ENCODE data around the gene SVOP.

The SVOP gene

DNA sequence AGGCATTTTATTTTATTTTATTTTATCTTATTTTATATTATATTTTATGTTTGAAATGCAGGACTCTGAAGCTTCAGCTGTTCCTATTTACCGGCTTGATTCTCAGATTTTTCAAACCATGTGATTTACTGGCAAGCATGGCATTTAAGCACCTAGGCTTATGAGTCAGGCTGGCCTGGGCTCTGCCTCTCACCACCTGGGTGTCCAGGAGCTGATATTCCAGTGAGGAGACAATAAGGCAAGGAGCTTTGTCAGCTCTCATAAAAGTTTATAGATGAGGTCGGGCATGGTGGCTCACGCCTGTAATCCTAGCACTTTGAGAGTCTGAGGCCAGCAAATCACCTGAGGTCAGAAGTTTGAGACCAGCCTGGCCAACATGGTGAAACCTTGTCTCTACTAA lies 138.9 kb downstream of the SVOP start:
- no peak for TF ChIP-seq TAF1 (IDR thresholded peaks at IDR 0.05; ENCODE audit: borderline replicate concordance, insufficient read depth, low read length)
- TF ChIP-seq SIN3A (IDR thresholded peaks at IDR 0.05; ENCODE audit: borderline replicate concordance, insufficient read depth, low read length) = no peak
- no peak for TF ChIP-seq POLR2AphosphoS5 (IDR thresholded peaks at IDR 0.05; ENCODE audit: low read depth, low read length)
- TF ChIP-seq FOXP2 (optimal IDR thresholded peaks at IDR 0.05; ENCODE audit: borderline replicate concordance, extremely low read depth, extremely low read length, insufficient read depth) = no peak
- no peak for TF ChIP-seq REST (IDR thresholded peaks at IDR 0.05; ENCODE audit: insufficient read depth in 1 of 2, low read depth in 2 of 2, low read length in 2 of 2)

- TF ChIP-seq SIN3A (IDR thresholded peaks at IDR 0.05; ENCODE audit: borderline replicate concordance, insufficient read depth, low read length) (no peak), TAF1 (IDR thresholded peaks at IDR 0.05; ENCODE audit: borderline replicate concordance, insufficient read depth, low read length) (no peak), POLR2AphosphoS5 (IDR thresholded peaks at IDR 0.05; ENCODE audit: low read depth, low read length) (no peak), REST (IDR thresholded peaks at IDR 0.05; ENCODE audit: insufficient read depth in 1 of 2, low read depth in 2 of 2, low read length in 2 of 2) (no peak), FOXP2 (optimal IDR thresholded peaks at IDR 0.05; ENCODE audit: borderline replicate concordance, extremely low read depth, extremely low read length, insufficient read depth) (no peak)
Measured at GRCh38 chr12:108879615-108880254, 141.1 kb downstream of the SVOP start, which contains the start of gene DAO. TSS of gene DAO (plus strand) at chr12:108880092. CDS start at chr12:108885007, 4,915 bp downstream.

GRCh38 chr12:108876550-108876949 lies 144.3 kb downstream of the SVOP start:
- TF ChIP-seq TAF1 (IDR thresholded peaks at IDR 0.05; ENCODE audit: borderline replicate concordance, insufficient read depth, low read length) = no peak
- TF ChIP-seq SIN3A (IDR thresholded peaks at IDR 0.05; ENCODE audit: borderline replicate concordance, insufficient read depth, low read length) = no peak
- no peak for TF ChIP-seq POLR2AphosphoS5 (IDR thresholded peaks at IDR 0.05; ENCODE audit: low read depth, low read length)
- TF ChIP-seq FOXP2 (optimal IDR thresholded peaks at IDR 0.05; ENCODE audit: borderline replicate concordance, extremely low read depth, extremely low read length, insufficient read depth) = no peak

DNA sequence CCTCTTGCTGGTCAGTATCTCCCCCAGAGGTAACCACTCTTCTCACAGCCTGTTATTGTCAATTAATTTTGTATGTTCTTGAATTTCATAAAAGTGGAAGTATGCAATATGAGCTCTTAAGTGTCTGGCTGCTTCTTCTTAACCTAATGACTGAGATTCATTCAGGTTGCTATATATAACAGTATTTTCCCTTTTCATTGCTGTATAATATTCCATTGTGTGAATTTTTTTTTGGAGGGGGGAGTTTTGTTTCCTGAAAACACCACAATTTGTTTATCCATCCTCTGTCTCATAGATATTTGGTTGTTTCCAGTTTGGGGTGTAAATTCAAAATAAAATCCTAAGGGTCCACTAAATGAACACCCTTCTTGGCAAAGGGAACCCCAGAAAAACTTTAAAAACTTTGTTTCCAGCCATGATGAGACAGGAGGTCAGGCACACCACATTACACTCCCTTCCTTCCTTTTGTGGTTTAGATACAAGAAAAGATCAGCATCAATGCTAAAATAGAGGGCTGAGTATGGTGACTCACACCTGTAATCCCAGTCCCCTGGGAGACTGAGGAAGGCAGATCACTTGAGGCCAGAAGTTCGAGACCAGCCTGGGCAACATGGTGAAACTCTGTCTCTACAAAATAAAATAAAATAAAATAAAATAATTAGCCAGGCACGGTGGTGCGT lies 145.0 kb downstream of the SVOP start:
- no peak for TF ChIP-seq REST (IDR thresholded peaks at IDR 0.05; ENCODE audit: insufficient read depth in 1 of 2, low read depth in 2 of 2, low read length in 2 of 2)
- TF ChIP-seq SIN3A (IDR thresholded peaks at IDR 0.05; ENCODE audit: borderline replicate concordance, insufficient read depth, low read length) = no peak
- no peak for TF ChIP-seq TAF1 (IDR thresholded peaks at IDR 0.05; ENCODE audit: borderline replicate concordance, insufficient read depth, low read length)
- TF ChIP-seq FOXP2 (optimal IDR thresholded peaks at IDR 0.05; ENCODE audit: borderline replicate concordance, extremely low read depth, extremely low read length, insufficient read depth) = no peak
- TF ChIP-seq POLR2AphosphoS5 (IDR thresholded peaks at IDR 0.05; ENCODE audit: low read depth, low read length) = no peak

DNA sequence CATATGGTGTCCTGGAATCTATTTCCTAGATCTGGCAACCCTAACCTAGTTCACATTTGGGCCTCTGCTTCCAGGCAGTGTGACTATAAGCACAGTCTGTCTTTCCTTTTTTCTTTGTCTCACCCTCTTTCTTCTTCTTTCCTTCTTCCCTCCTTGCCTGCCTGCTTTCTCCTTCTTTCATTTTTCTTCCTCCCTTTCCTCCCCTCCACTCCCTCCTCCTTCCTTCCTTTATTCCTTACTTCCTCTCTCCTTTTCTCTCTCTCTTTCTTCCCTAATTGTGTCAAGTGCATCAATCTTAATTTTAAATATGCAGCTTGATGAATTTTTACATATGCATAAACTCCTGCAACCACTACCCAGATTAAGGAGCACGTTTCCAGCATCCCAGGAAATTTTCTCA lies 145.6 kb downstream of the SVOP start:
- TF ChIP-seq TAF1 (IDR thresholded peaks at IDR 0.05; ENCODE audit: borderline replicate concordance, insufficient read depth, low read length) = no peak
- TF ChIP-seq SIN3A (IDR thresholded peaks at IDR 0.05; ENCODE audit: borderline replicate concordance, insufficient read depth, low read length) = no peak
- TF ChIP-seq FOXP2 (optimal IDR thresholded peaks at IDR 0.05; ENCODE audit: borderline replicate concordance, extremely low read depth, extremely low read length, insufficient read depth) = no peak
- TF ChIP-seq REST (IDR thresholded peaks at IDR 0.05; ENCODE audit: insufficient read depth in 1 of 2, low read depth in 2 of 2, low read length in 2 of 2) = no peak
- TF ChIP-seq POLR2AphosphoS5 (IDR thresholded peaks at IDR 0.05; ENCODE audit: low read depth, low read length) = no peak

Measured in PFSK-1 (cell line).